Left ventricle myocardium superior (tissue), 1 donor: ENCODE data around the gene KCNAB3. TPM values are rescaled to one million over a fixed set of nuclear protein-coding genes. Genes with fewer than 3 reads are reported as not detected.

Source experiments
- ATAC-seq: fragments of 200-7000 bp; cut with Tn5 transposase; one replicate; pipeline ENCODE4 v1.9.1; 2020; ENCODE audit warnings: mild to moderate bottlenecking, moderate library complexity
- DNase-seq: peaks from one replicate; pipeline ENCODE4 v3.0.0-alpha.2; 2020
- intact Hi-C: fragments of 100-400 bp; cut with micrococcal nuclease; formaldehyde crosslinking; loops from one replicate; pipeline ENCODE4 v1.11.0; 2022
- total RNA-seq: library from RNA; stranded (reverse); fragmentation: NEBNext Ultra II Directional; extraction: Animal tissue kit (Norgen Biotek cat#: 25700); gene quantifications from one replicate; pipeline ENCODE4 v1.2.1, GENCODE V29; 2021
- donor health status: DM: no; HTN: yes; CAD: no; lungs with severe emphysema.

KCNAB3 gene
- total RNA-seq, 1 donor from 2014 or later, result 0.52 TPM

DNA sequence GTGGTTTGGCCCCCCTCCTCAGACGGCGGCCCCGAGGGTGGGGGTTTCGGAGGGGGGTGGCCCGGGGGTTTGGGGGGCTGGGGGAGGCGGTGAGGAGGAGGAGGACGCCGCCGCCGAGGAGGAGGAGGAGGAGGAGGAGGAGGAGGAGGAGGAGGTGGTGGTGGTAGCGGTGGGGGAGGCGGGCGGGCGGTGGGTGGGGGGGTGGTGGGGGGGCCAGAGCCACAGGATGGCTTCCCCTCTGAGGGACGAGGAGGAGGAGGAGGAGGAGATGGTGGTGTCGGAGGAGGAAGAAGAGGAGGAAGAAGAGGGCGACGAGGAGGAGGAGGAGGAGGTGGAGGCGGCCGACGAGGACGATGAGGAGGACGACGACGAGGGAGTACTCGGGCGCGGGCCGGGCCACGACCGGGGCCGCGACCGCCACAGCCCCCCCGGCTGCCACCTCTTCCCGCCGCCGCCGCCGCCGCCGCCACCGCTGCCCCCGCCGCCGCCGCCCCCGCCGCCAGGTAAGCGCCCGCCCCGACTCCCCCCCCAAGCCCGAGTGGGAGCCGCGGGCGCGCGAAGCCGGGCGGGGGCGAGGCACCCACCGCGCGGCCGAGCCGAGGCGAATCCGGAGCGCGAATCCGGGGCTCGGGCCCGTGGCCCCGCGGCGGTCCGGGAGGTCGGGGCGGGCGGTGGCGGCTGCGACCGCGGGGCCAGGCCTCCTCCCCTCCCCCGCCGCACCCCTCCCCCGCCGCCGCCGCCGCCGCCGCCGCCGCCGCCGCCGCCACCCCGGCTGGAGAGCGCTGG is 44.9 kb downstream of the KCNAB3 start:
- DNase-seq, result peak; percentile 41

DNA sequence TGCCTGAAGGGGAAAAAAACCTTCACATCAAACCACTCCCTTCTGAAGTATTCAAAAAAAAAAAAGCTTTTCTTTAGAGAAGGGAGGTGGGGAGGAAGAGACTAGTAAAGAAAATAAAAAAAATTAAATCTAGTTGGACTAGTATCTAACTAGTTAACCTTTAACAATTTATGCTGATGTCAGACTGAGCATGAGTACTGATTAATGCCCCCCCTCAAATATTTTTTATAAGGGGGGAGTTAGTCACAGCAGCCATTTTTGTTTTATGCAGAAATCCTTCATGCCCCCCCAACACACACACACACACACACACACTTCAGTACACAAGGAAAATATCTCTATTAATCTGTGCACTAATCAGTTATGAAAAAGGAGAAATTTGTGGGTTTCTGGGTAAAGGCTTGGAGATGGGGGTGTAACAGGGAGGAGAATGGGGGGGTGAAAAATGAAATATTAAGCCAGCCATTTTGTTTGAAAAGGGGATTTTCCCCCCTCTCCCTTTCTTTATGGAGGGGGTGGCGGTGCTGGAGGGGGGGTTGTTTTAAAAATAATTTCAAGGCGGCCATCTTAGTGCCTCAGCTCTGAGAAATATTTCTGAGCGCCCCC is 45.8 kb downstream of the KCNAB3 start:
- DNase-seq (no peak), ATAC-seq (no peak)
- intact Hi-C loops, result no loop called here

More for the DNA sequence above, 44.9 kb downstream of the KCNAB3 start:
- ATAC-seq, result no peak
- intact Hi-C loops, result no loop called here

GRCh38 chr17:7882629-7883028 is 47.0 kb downstream of the KCNAB3 start:
- intact Hi-C loops, result no loop called here
- DNase-seq, result no peak
- ATAC-seq, result no peak

DNA sequence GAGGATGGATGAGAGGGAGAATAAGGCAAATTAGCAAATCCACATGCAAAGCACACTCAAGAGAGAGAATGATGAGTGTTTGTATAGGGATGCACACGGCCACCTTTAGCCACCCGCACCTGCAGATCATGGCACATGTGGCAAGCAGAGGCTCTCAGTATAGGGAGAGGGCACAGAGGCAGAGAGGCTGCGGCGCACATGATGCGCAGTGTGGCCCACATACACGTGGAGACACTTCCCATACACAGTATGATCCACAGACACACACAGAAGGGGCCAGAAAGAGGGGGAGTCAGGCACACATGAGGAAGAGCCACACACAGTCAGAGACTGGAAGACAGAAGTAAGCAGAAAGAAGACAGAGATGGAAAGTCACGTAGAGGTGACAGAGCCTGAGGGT is 47.6 kb downstream of the KCNAB3 start:
- intact Hi-C loops, result no loop called here
- ATAC-seq (no peak), DNase-seq (no peak)

- DNase-seq (no peak), ATAC-seq (no peak)
- intact Hi-C loops, result no loop called here
Observed at GRCh38 chr17:7881276-7882054, 48.2 kb downstream of the KCNAB3 start.

- no peak for ATAC-seq
- intact Hi-C loops, result no loop called here
- no peak for DNase-seq
Observed at GRCh38 chr17:7880076-7880868, 49.4 kb downstream of the KCNAB3 start.

GRCh38 chr17:7878234-7878633 is 51.4 kb downstream of the KCNAB3 start:
- intact Hi-C loops, result no loop called here

GRCh38 chr17:7875804-7876370 is 53.8 kb downstream of the KCNAB3 start:
- ATAC-seq (no peak), DNase-seq (no peak)
- intact Hi-C loops, result no loop called here

More at GRCh38 chr17:7878234-7878633, 51.4 kb downstream of the KCNAB3 start:
- ATAC-seq, result no peak
- DNase-seq, result no peak

GRCh38 chr17:7873051-7873450 is 56.6 kb downstream of the KCNAB3 start:
- intact Hi-C loops, result no loop called here
- DNase-seq (no peak), ATAC-seq (no peak)

Other genes starting within 250 kb of the KCNAB3 start
- gene TP53, start 242.4 kb downstream of the KCNAB3 start, total RNA-seq, result 13.7 TPM
- 5.3 TPM for gene WRAP53, start 241.4 kb downstream of the KCNAB3 start, total RNA-seq
- gene EFNB3, start 224.7 kb downstream of the KCNAB3 start, total RNA-seq, result 0.25 TPM
- gene DNAH2, start 212.1 kb downstream of the KCNAB3 start, total RNA-seq, result 0.05 TPM
- gene KDM6B, start 95.6 kb downstream of the KCNAB3 start, total RNA-seq, result 28.1 TPM
- 32.6 TPM for gene TMEM88, start 74.8 kb downstream of the KCNAB3 start, total RNA-seq
- 93.2 TPM for gene NAA38, start 72.3 kb downstream of the KCNAB3 start, total RNA-seq
- gene CYB5D1, start 71.9 kb downstream of the KCNAB3 start, total RNA-seq, result 25.6 TPM
- 13.1 TPM for gene CHD3, start 41.1 kb downstream of the KCNAB3 start, total RNA-seq
- 1.1 TPM for gene RNF227, start 13.6 kb downstream of the KCNAB3 start, total RNA-seq
- gene TRAPPC1, start 2.1 kb upstream of the KCNAB3 start, total RNA-seq, result 107 TPM
- 10.8 TPM for gene CNTROB, start 2.4 kb upstream of the KCNAB3 start, total RNA-seq
- gene GUCY2D, start 72.8 kb upstream of the KCNAB3 start, total RNA-seq, result not detected
- gene ALOX15B, start 109.2 kb upstream of the KCNAB3 start, total RNA-seq, result not detected
- gene ALOX12B, start 157.9 kb upstream of the KCNAB3 start, total RNA-seq, result not detected
- not detected for gene ALOXE3, start 188.7 kb upstream of the KCNAB3 start, total RNA-seq
- gene HES7, start 194.2 kb upstream of the KCNAB3 start, total RNA-seq, result not detected
- gene PER1, start 222.5 kb upstream of the KCNAB3 start, total RNA-seq, result 126 TPM
- 62.3 TPM for gene VAMP2, start 233.1 kb upstream of the KCNAB3 start, total RNA-seq
- gene TMEM107, start 246.5 kb upstream of the KCNAB3 start, total RNA-seq, result 5.2 TPM